Measurements from ENCODE around the gene ADAMTS17.

ADAMTS17 gene

DNA sequence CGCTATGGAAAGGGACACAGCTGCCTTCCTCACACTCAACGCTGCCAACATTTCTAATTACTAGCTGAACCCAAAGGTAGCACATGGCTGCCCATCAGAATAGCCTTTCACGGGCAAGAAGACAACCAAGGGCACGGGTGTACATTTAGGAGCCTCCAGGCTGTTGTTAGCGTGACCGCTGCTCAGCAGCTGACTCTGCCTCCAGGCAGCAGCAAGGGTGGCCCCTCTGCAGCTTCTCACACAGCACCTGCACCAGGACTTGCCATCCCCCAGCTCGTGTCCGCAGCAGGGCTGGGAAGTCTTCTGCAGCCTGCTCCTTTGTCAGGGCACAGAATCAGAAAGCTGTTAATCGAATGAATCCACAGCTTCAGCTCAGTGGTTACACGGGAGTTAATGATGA lies 146.8 kb downstream of the ADAMTS17 start:
- Histone ChIP-seq H3K9ac (ENCODE audit: low read length) (no peak overlapping the region), H3K27me3 (ENCODE audit: low read depth, low read length) (no peaks in the 10 kb centered on the region), H3K4me1 (ENCODE audit: low read length) (no peaks in the 10 kb centered on the region), H3K4me2 (ENCODE audit: low read length) (no peak overlapping the region), H3K4me3 (ENCODE audit: low read length) (no peak overlapping the region), H3K9me3 (ENCODE audit: insufficient read depth, low read length) (no peaks in the 10 kb centered on the region), H3K36me3 (replicated peaks; ENCODE audit: low read depth, low read length) (no peaks in the 10 kb centered on the region), H3K79me2 (ENCODE audit: low read length) (no peaks in the 10 kb centered on the region), H2AFZ (ENCODE audit: low read depth, low read length) (no peak overlapping the region), H4K20me1 (ENCODE audit: insufficient read depth, low read length) (no peaks in the 10 kb centered on the region), H3K27ac (ENCODE audit: low read length) (no peak overlapping the region)
- TF ChIP-seq CTCF (IDR thresholded peaks at IDR 0.05; ENCODE audit: low read depth, low read length) (no peak), EZH2phosphoT487 (IDR thresholded peaks at IDR 0.05; ENCODE audit: low read depth) (no peak)

- Histone ChIP-seq H3K4me1 (ENCODE audit: low read length) (no peaks in the 10 kb centered on the region), H3K36me3 (replicated peaks; ENCODE audit: low read depth, low read length) (no peaks in the 10 kb centered on the region), H3K27me3 (ENCODE audit: low read depth, low read length) (no peaks in the 10 kb centered on the region), H3K9me3 (ENCODE audit: insufficient read depth, low read length) (no peaks in the 10 kb centered on the region), H3K4me2 (ENCODE audit: low read length) (no peak overlapping the region), H3K4me3 (ENCODE audit: low read length) (no peak overlapping the region), H3K9ac (ENCODE audit: low read length) (no peak overlapping the region), H2AFZ (ENCODE audit: low read depth, low read length) (no peak overlapping the region), H4K20me1 (ENCODE audit: insufficient read depth, low read length) (no peaks in the 10 kb centered on the region), H3K79me2 (ENCODE audit: low read length) (no peaks in the 10 kb centered on the region), H3K27ac (ENCODE audit: low read length) (no peak overlapping the region)
- TF ChIP-seq EZH2phosphoT487 (IDR thresholded peaks at IDR 0.05; ENCODE audit: low read depth) (no peak), CTCF (IDR thresholded peaks at IDR 0.05; ENCODE audit: low read depth, low read length) (no peak)
Measured at GRCh38 chr15:100193277-100193860, 148.4 kb downstream of the ADAMTS17 start.

DNA sequence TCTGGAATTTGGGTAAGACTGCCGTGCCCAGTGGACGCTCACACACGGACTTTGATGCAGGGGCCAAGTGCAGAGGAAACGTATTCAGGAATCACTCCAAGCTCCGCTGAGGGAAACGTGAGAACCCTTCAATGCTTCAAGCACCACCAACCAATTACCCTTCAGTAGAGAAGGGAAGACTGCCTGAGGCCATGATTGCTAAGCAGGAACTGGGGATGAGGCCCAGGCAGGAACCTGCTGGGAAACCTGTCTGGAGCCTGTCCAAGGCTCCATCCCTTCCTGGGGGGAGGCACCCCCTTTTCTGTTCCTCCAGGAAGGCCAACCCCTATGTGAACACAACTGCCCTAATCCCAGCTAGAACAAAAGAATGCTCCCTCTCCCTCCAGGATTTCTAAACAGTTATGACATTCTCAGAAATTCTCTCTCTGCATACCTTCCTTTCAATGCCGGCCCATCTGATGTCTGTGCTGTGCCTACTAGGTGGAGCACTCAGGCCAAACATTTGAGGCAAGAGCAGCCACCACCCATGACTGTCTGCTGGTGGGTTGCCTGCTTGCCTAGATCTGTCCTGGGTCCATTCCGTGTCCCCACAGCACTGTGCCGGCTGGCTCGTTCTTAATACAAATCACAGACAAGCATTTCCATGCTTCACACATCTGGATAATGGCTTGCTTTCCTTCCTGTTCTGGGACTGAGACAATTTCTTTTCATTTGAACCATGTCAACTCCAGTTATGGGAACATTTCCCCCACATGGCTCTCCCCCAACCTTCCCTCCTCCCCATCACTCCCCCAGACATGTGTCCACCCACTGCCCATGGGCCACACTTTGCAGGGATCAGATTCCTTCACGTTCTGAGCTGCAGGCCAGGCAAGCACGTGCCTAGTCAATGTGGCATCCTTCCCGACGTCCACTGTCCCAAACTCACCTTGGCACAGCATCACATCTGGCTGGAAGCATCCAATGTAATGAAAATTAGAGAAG lies 149.4 kb downstream of the ADAMTS17 start:
- H4K20me1 ChIP-seq (ENCODE audit: insufficient read depth, low read length): no peaks in the 10 kb centered on the region
- H3K4me3 ChIP-seq (ENCODE audit: low read length): no peak overlapping the region
- H3K4me2 ChIP-seq (ENCODE audit: low read length): no peak overlapping the region
- no peaks in the 10 kb centered on the region for H3K4me1 ChIP-seq (ENCODE audit: low read length)
- H3K9me3 ChIP-seq (ENCODE audit: insufficient read depth, low read length): no peaks in the 10 kb centered on the region
- H3K36me3 ChIP-seq (replicated peaks; ENCODE audit: low read depth, low read length): no peaks in the 10 kb centered on the region
- H3K79me2 ChIP-seq (ENCODE audit: low read length): no peaks in the 10 kb centered on the region
- TF ChIP-seq CTCF (IDR thresholded peaks at IDR 0.05; ENCODE audit: low read depth, low read length) (no peak), EZH2phosphoT487 (IDR thresholded peaks at IDR 0.05; ENCODE audit: low read depth) (no peak)
- H3K27ac ChIP-seq (ENCODE audit: low read length): no peak overlapping the region
- no peak overlapping the region for H3K9ac ChIP-seq (ENCODE audit: low read length)
- no peak overlapping the region for H2AFZ ChIP-seq (ENCODE audit: low read depth, low read length)
- H3K27me3 ChIP-seq (ENCODE audit: low read depth, low read length): no peaks in the 10 kb centered on the region

DNA sequence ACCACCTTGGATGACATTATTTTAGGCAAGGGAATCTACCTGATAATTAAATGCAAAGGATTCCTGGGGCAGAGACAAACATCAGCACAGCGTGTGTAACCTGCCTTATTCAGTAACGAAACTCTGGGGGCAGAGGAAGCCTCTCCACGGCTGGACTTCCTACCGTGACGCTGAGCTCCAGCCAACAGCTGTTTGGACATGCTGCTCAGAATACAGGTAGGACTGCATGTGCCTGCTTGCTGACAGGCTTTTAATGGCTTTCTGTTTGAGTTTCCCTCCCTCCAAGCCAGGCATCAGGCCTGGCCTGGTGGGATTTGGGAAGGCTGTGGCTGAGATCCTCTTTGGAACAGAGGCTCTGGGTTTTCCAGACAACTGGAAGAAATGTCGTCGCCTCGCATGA lies 150.6 kb downstream of the ADAMTS17 start:
- Histone ChIP-seq H3K4me3 (ENCODE audit: low read length) (no peak overlapping the region), H3K9ac (ENCODE audit: low read length) (no peak overlapping the region), H3K27me3 (ENCODE audit: low read depth, low read length) (peaks cover 3% of the 10 kb centered on the region; the same call in 1 of the 2 replicates), H3K27ac (ENCODE audit: low read length) (no peak overlapping the region), H3K79me2 (ENCODE audit: low read length) (no peaks in the 10 kb centered on the region), H3K36me3 (replicated peaks; ENCODE audit: low read depth, low read length) (no peaks in the 10 kb centered on the region), H3K4me2 (ENCODE audit: low read length) (no peak overlapping the region), H3K9me3 (ENCODE audit: insufficient read depth, low read length) (no peaks in the 10 kb centered on the region), H2AFZ (ENCODE audit: low read depth, low read length) (no peak overlapping the region), H4K20me1 (ENCODE audit: insufficient read depth, low read length) (no peaks in the 10 kb centered on the region), H3K4me1 (ENCODE audit: low read length) (no peaks in the 10 kb centered on the region)
- TF ChIP-seq EZH2phosphoT487 (IDR thresholded peaks at IDR 0.05; ENCODE audit: low read depth) (no peak), CTCF (IDR thresholded peaks at IDR 0.05; ENCODE audit: low read depth, low read length) (no peak)

Data from OCI-LY3 (cell line).